Muscle layer of duodenum (tissue), 2 donors: ENCODE data around the gene S100PBP.
"Not testable (repeated sequence)": the region's sequence is repeated elsewhere in the genome, so short reads cannot be mapped to it uniquely, and the experiment has no call there.

Source experiments
- H3K27ac ChIP-seq: one replicate; pipeline ENCODE4 v1.7.0; 2013; ENCODE audit warnings: mild to moderate bottlenecking, low read length
- H3K27me3 ChIP-seq: one replicate; pipeline ENCODE4 v1.7.0; 2013; ENCODE audit warnings: low read depth, mild to moderate bottlenecking, control low read depth, low read length
- H3K36me3 ChIP-seq, 2 donors: one replicate each; pipeline ENCODE4 v1.7.0; 2013; ENCODE audit warnings: low read length in 2 of 2, control low read depth in 1 of 2, mild to moderate bottlenecking in 1 of 2; ENCODE audit not compliant: insufficient read depth in 2 of 2, control insufficient read depth in 1 of 2
- H3K4me1 ChIP-seq, 2 donors: one replicate each; pipeline ENCODE4 v1.7.0; 2013; ENCODE audit warnings: low read length in 2 of 2, mild to moderate bottlenecking in 2 of 2, control low read depth in 1 of 2, moderate library complexity in 1 of 2; ENCODE audit not compliant: insufficient read depth in 2 of 2, control insufficient read depth in 1 of 2
- H3K4me3 ChIP-seq, 2 donors: one replicate each; pipeline ENCODE4 v1.7.0; 2013; ENCODE audit warnings: low read length in 2 of 2, low read depth in 1 of 2, mild to moderate bottlenecking in 1 of 2
- H3K9me3 ChIP-seq, 2 donors: one replicate each; pipeline ENCODE4 v1.7.0; 2013; ENCODE audit warnings: low read length in 2 of 2, control low read depth in 1 of 2, mild to moderate bottlenecking in 1 of 2; ENCODE audit not compliant: control insufficient read depth in 1 of 2
- donor health status: healthy.

S100PBP gene

DNA sequence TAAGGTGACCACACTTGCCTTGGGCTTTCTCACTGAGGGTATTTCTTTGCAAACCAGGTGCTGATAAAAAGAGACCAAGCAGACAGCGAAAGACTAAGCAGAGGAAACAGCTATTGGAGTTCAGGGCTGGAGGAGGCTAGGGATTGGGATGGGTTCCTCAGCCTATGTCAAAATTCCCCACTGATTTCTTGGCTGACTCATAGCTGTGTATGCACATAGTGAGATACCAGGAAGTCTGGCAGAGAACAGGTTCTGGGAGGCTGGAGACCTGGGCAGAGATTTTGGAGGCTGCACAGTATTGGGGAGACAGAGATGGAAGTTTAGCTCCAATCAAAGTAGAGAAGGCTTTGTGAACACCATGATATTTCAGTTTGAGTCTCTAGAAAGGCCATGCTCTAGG, 25.6 kb upstream of the S100PBP start:
- Histone ChIP-seq H3K9me3 (no peaks in the 10 kb centered on the region), H3K4me1 (no peaks in the 10 kb centered on the region), H3K27me3 (no peaks in the 10 kb centered on the region), H3K27ac (no peak overlapping the region), H3K36me3 (peaks cover 15 to 36% of the 10 kb centered on the region in 2 donors), H3K4me3 (no peak overlapping the region)

DNA sequence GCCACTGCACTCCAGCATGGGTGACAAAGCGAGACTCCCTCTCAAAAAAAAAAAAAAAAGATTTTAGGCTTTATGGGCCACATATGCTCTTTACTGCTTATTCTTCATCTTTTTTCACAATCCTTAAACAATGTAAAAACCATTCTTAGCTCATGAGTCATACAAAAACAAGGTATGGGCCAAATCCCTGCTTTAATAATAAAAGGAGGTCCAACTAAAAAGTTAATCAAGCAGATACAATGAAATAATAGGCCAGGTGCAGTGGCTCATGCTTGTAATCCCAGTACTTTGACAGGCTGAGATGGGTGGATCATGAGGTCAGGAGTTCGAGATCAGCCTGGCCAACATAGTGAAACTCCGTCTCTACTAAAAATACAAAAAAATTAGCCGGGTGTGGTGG, 21.7 kb upstream of the S100PBP start:
- not testable (repeated sequence) for H3K27me3 ChIP-seq, H3K9me3 ChIP-seq, H3K4me3 ChIP-seq, H3K4me1 ChIP-seq, H3K27ac ChIP-seq
- peaks cover 27 to 47% of the 10 kb centered on the region in 2 donors for H3K36me3 ChIP-seq

DNA sequence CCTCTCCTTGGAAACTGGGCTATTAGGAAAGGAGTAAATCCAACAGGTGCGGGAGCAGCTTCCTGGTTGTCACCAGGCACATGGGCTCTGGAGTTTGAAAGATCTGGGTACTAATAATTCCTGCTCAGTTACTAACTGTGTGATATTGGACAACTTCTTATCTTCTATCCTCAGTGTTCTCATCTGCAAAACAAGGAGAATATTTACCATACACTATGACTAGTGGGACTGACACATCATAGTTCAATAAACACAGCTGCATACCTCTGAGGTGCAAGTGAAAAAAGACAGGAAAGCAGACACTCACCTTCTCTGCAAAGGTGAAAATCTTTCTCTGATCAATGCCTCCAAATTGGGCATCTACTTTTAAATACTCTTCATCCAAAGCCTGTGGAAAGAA, 20.0 kb upstream of the S100PBP start:
- Histone ChIP-seq H3K27me3 (no peaks in the 10 kb centered on the region), H3K27ac (no peak overlapping the region)

DNA sequence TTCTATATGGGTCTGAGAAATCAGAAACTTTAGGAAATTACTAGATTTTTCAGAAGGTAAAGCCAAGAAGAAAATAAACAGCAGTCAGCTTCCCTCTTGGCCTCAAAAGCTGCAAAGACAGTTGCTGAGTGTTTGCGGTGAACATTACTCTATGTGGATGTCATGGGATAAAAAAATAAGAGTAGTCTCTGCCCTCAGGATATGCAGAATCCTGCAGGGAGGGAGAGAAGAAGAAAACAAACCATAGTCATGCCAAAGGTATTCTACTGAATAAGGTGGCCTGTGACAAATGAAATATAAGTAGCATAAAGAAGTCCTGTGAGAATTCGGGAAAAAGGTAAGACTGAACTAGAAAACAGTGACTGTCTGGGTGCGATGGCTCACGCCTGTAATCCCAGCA, 19.3 kb upstream of the S100PBP start:
- Histone ChIP-seq H3K27ac (no peak overlapping the region), H3K4me1 (no peaks in the 10 kb centered on the region), H3K36me3 (peaks cover 14 to 30% of the 10 kb centered on the region in 2 donors), H3K4me3 (no peak overlapping the region), H3K9me3 (no peaks in the 10 kb centered on the region), H3K27me3 (no peaks in the 10 kb centered on the region)

More for the DNA sequence above, 20.0 kb upstream of the S100PBP start:
- Histone ChIP-seq H3K4me3 (no peak overlapping the region), H3K36me3 (peaks cover 14 to 33% of the 10 kb centered on the region in 2 donors), H3K9me3 (no peaks in the 10 kb centered on the region), H3K4me1 (no peaks in the 10 kb centered on the region)

DNA sequence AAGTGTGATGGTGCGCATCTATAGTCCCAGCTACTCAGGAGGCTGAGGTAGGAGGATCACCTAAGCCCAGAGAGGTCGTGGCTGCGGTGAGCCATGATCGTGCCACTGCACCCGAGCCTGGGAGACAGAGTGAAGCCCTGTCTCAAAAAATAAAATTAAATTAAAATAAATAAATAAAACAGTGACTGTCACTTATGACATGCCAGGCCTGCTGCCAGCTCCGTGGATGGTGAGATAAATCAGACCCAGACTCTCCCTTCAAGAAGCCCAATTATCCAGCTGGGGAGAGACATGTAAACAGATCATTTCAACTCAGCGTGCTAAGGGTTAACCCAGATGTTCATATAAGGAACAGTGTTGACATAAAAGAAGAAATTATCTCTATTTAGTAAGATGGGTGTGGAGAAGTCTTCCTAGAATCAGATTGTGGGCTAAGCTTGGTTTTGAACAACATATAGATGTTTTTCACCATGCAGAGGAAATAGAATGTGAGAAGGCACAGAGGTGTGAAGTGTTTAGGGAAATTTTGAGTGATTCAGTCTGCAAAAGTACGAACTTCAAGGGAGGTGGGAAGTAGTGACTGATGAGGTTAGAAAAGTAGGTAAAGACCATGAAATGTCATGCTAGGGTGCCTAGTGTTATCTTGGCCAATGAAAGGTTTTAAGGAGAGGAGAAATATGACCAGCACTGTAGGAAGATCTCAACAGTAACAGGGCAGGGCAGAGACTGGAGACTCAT, 18.6 kb upstream of the S100PBP start:
- Histone ChIP-seq H3K36me3 (peaks cover 14 to 25% of the 10 kb centered on the region in 2 donors), H3K4me1 (no peaks in the 10 kb centered on the region)

GRCh38 chr1:32801096-32801715, 16.2 kb upstream of the S100PBP start:
- H3K4me3 ChIP-seq: no peak overlapping the region
- H3K27me3 ChIP-seq: no peaks in the 10 kb centered on the region
- H3K9me3 ChIP-seq: no peaks in the 10 kb centered on the region
- no peak overlapping the region for H3K27ac ChIP-seq
- peaks cover 19 to 32% of the 10 kb centered on the region in 2 donors for H3K36me3 ChIP-seq
- H3K4me1 ChIP-seq: no peaks in the 10 kb centered on the region

More for the DNA sequence above, 18.6 kb upstream of the S100PBP start:
- H3K27ac ChIP-seq: no peak overlapping the region
- H3K4me3 ChIP-seq: no peak overlapping the region
- H3K9me3 ChIP-seq: no peaks in the 10 kb centered on the region
- no peaks in the 10 kb centered on the region for H3K27me3 ChIP-seq

GRCh38 chr1:32804460-32804859, 13.0 kb upstream of the S100PBP start:
- not testable (repeated sequence) for H3K27me3 ChIP-seq, H3K9me3 ChIP-seq, H3K4me3 ChIP-seq, H3K27ac ChIP-seq, H3K4me1 ChIP-seq
- H3K36me3 ChIP-seq: peaks cover 17 to 40% of the 10 kb centered on the region in 2 donors

- H3K4me3 ChIP-seq: no peak overlapping the region
- H3K27ac ChIP-seq: no peak overlapping the region
- no peaks in the 10 kb centered on the region for H3K4me1 ChIP-seq
- peaks cover 32 to 43% of the 10 kb centered on the region in 2 donors for H3K36me3 ChIP-seq
- H3K27me3 ChIP-seq: no peaks in the 10 kb centered on the region
- H3K9me3 ChIP-seq: no peaks in the 10 kb centered on the region
These were observed 11.2 kb upstream of the S100PBP start for GRCh38 chr1:32806290-32806689.

DNA sequence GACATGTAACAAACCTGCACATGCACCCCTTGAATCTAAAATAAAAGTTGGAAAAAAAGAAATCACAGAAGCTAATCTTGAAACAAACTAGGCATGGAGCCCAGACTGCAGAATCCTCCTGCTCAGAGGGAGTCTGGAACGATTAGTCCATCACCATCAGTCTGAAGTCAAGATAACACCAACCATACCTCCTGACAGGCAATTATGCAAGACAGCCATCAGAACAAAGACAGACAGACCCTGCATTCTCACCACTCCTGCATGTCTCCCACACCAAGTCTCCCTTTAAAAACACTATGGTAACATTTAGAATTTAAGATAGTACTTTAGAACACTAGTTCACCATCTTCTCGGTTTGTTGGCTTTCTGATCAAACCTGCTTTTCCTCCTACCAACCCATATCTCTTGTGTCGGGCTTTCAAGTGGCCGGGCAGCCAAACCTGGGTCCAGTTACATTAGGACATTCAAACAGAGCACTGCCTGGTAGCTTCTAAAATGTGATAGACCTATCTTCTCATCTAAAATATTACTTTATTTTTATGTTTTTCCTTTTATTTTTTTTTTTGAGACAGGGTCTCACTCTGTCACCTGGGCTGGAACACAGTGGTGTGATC, 10.4 kb upstream of the S100PBP start:
- no peaks in the 10 kb centered on the region for H3K27me3 ChIP-seq

DNA sequence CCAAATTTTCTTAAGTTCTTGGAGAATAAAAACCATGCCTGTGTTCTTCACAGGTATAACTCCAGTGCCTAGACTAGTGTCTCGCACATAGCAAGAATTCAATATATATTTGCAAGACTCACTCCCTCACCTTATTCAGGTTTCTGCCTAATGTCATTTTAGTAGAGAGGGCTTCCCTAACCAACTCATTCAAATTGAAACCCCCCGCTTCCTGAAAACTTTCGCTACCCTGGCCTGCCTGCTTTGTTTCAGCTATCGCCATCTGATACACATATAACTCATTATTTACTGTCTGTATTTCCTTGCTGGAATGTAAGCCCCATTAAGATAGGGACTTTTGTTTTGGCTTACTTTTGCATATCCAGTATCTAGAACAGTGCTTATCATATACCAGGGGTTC, 8.9 kb upstream of the S100PBP start:
- Histone ChIP-seq H3K27ac (no peak overlapping the region), H3K4me3 (no peak overlapping the region)

More for the DNA sequence above, 10.4 kb upstream of the S100PBP start:
- Histone ChIP-seq H3K4me1 (no peaks in the 10 kb centered on the region), H3K4me3 (no peak overlapping the region), H3K27ac (no peak overlapping the region), H3K36me3 (peaks cover 32 to 43% of the 10 kb centered on the region in 2 donors), H3K9me3 (no peaks in the 10 kb centered on the region)

GRCh38 chr1:32810358-32810757, 7.1 kb upstream of the S100PBP start:
- Histone ChIP-seq H3K4me1 (peaks cover 0 to 13% of the 10 kb centered on the region in 2 donors), H3K27me3 (no peaks in the 10 kb centered on the region), H3K4me3 (no peak overlapping the region), H3K9me3 (no peaks in the 10 kb centered on the region), H3K36me3 (peaks cover 32 to 41% of the 10 kb centered on the region in 2 donors), H3K27ac (no peak overlapping the region)

More for the DNA sequence above, 8.9 kb upstream of the S100PBP start:
- no peaks in the 10 kb centered on the region for H3K27me3 ChIP-seq
- H3K4me1 ChIP-seq: peaks cover 0 to 5% of the 10 kb centered on the region in 2 donors
- no peaks in the 10 kb centered on the region for H3K9me3 ChIP-seq
- peaks cover 32 to 43% of the 10 kb centered on the region in 2 donors for H3K36me3 ChIP-seq
